GM18507 (cell line): ENCODE data around the gene NR6A1.
A peak's percentile ranks its signal among the peaks of the same experiment; 100 is the strongest.

Experiments used
- DNase-seq: peaks from one replicate; pipeline ENCODE4 v3.0.0; 2011; ENCODE audit warnings: low read depth; ENCODE audit not compliant: insufficient read length; ENCODE audit errors: extremely low spot score
- FAIRE-seq: peaks from 2 replicates; lab custom pipeline; 2011; peaks lifted over from hg19 to GRCh38; lab: Jason Lieb, UNC

The NR6A1 gene

DNA sequence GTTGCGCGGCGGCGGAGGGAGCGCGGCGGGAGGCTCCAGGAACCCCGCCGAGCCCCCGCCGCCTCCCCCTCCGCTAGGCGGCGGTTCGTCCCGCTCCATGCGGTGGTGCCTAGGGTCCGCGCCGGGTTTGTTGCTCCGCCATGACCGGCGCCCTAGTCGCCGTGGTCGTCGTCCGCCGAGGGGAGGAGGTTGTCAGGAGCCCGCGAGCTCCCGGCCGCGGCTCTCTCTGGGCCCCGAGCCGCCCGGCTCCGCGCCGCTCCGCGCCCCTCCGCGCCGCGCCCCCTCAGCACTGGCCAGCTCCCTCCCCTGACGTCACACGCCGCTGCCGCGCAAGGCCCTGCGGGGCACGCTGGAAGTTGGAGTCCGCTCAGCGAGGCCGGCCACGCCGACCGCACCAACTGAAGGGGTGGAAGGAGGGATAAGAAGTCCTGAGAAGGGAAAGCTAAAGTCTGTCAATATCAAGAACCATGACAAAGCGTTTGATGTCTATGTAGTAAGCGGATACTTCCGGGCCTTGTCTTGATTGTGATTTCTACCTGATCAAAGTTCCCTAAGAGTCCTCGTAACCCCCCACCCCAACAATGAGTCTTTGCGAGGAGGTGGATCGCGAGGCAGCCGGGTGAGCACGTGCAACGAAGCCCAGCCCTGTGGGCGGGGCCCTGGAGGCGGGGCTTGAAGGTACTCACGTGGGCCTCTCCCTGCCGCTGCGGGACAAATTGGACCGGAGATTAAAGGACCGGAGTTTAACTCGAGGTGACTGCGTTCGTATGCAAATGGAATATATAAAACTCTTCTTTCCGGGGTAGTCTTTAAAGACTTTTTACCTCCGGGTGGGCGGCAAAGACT, at the start of gene NR6A1:
Gene NR6A1 (minus strand): TSS at position 291 of the 846 bp plus-strand sequence.
- DNase-seq (peak; percentile 96), FAIRE-seq (peak; percentile 93)

DNA sequence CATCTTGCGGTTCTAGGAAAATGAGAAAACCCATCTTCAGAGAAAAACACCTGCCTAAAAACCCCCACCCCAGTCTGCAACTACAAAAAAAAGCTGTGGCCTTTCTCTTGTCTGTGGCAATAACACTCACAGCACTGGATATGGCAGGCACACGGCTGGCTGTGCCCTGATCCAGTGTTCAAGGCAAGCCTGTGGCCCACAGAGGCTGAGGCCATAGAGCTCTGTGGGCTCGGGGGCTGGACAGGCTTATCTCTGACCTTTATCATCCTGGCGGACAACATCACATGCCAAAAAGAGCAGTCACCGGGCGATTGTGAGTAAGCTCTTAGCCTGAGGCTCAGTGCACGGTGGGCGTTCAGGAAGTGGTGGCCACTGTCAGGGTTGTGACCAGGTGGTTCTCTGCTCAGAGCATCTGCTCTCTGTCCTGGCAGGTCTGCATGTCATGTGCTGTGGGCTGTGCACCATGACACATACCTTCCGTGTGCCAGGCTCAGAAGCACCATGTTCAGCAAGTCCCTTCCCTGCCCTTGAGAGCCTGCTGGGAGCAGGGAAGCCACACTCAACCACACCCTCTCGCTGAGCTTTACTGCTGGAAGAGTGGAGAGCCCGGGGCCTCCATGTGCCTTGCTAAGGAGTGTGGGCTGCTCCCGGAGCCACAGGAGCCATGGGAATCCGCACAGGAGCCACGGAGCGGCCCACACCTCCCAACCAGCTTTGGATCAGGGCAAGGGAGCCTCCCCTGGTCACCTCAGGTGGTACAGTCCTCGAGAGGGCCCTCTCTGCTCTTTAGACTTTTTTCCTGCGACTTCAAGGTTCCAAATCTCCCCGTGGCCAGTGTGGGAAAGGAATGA, 47.5 kb upstream of the NR6A1 start:
- FAIRE-seq (no peak), DNase-seq (no peak)

DNA sequence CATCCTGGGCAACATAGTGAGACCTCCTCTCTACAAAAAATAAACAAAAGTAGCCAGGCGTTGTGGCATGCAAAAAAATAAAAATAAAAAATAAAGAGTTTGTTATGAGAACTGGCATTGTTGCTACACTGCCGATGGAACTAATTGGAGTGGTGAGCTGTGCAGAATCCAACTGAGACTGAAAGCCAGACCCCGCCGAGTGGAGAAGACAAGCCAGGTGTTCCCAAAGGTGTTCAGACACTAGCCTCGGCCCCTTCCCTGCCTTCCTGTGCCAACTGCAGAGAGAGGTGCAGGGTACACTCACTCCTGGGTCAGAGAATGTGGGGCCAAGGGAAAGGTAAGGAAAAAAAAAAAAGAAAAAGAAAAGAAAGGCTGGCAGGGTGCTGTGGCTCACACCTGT, 44.5 kb upstream of the NR6A1 start:
- FAIRE-seq (no peak), DNase-seq (no peak)

DNA sequence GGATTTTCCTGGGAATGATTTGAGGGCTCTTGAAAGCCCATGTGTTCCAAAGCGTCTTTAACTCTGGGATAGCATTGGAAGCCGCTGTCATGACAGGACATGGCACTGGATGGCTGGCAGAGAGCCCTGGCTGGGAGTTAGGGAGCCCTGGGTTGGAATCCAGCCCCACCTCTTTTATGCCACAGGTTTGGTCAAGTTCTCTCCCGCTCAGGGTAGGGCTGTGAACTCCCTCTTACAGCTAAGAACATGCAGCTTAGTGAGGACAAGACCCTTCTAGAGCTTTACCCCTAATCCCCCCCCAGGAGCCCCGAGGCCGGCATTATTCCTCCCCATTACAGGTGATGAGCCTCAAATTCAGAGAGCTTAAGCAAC, 43.0 kb upstream of the NR6A1 start:
- DNase-seq (no peak), FAIRE-seq (no peak)

DNA sequence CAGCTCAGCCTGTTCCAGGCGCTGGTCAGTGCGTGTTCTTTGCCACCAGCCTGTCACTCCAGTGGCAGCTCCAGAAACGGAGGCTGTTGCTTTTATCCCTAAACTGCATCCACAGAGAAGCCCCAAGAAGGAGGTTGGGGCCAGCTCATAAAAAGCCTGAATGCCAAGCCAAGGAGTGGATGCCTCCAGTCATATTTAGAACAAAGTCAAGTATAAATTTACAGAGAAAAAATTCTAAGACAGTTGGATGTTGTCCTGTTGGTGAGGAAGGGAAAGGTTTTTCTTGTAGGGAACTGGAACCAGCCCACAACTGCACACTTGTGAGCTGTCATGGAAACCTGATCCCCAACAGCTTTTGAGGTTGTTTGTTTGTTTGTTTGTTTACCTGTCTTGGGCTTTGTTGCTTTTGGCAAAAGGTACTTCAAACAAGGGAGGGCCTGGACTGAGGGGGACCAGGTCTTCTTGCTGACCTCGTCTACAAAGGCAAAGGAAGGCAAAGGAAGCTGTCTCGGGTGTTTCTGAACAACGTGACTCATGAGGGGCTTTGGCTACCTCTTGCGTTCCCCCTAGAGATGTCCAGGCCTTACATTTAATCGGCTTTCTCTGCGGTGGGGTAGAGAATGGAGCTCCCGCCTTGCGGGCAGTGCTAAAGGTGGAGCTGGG, 42.5 kb upstream of the NR6A1 start:
- FAIRE-seq (no peak), DNase-seq (no peak)

DNA sequence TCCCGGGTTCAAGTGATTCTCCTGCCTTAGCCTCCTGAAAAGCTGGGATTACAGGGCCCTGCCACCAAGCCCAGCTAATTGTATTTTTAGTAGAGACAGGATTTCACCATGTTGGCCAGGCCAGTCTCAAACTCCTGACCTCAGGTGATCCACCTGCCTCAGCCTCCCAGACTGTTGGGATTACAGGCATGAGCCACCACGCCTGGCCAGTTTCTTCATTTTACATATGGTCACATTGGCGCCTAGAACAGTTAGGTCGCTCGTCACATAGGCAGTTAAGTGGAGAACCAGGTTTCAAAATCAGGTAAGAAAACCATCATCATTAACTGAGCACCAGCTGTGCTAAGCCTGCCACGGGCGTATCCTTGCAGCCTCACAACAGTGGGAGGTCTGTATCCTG, 41.9 kb upstream of the NR6A1 start:
- DNase-seq (no peak), FAIRE-seq (no peak)

DNA sequence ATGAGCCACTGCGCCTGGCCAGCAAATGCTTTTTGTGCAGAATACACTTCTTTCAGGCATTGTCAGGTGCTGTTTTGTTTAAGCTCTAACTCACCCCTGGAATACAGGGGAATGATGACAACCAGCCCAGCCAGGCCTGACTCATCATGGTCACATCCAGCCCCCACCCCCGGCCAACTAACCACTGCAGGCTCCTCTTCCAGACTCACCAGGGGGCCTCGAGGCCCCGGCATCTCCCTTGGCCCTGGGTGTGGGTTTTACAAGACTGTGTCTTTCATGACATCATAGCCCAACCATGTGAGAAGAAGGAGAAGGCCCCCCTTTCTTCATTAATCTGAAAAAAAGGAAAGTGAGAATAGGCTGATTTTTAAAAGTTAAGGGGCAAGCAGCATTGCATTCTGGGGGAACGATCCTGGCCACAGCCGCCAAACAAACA, 41.3 kb upstream of the NR6A1 start:
- DNase-seq (no peak), FAIRE-seq (no peak)

DNA sequence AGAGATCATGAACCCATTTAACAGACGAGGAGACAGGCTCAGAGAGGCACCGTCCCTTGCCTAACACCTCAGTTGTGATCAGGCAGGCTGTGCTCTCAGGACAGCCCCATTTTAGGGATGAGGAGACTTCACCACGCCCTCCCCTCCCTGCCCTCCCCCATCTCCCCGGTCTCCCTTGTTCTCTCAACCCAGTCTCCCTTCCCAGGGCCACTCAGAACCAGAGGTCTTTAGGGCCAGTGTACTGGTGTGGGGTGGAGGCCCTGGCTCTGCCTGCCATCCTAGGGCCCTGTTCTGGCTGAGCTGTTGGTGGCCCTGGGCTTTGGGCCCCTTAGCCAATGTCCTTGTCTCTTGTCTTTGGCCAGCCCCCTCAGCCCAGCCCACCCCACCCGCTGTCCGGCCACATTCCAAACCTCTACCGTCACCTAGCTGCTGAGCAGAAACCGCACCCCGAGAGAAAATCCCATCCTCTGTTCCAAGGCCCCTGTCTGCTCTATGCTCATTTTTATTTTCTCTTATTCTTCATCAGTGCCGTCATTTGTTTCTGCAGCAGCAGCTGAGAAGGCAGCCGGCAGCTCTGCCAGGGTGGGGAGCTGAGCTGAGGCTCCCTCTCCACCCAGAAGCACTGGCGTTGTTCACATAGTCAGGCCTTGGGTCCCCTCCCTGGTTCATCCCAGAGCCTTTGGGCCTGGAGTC, 39.7 kb upstream of the NR6A1 start:
- no peak for FAIRE-seq
- DNase-seq = no peak

DNA sequence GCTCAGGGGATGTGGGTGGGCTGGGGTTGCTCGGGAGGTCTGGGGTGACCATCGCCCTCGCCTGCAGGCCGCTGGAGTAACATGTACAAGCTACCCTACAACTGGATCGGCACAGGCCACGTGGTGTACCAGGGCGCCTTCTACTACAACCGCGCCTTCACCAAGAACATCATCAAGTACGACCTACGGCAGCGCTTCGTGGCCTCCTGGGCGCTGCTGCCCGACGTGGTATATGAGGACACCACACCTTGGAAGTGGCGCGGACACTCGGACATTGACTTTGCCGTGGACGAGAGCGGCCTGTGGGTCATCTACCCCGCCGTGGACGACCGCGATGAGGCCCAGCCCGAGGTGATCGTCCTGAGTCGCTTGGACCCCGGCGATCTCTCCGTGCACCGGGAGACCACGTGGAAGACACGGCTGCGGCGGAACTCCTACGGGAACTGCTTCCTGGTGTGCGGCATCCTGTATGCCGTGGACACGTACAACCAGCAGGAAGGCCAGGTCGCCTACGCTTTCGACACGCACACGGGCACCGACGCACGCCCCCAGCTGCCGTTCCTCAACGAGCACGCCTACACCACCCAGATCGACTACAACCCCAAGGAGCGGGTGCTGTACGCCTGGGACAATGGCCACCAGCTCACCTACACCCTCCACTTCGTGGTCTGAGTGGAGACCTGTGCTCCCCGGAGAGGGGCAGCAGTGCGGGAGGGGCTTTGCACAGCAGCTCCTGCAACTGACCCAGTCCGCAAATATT, 38.8 kb upstream of the NR6A1 start:
- FAIRE-seq = no peak

DNA sequence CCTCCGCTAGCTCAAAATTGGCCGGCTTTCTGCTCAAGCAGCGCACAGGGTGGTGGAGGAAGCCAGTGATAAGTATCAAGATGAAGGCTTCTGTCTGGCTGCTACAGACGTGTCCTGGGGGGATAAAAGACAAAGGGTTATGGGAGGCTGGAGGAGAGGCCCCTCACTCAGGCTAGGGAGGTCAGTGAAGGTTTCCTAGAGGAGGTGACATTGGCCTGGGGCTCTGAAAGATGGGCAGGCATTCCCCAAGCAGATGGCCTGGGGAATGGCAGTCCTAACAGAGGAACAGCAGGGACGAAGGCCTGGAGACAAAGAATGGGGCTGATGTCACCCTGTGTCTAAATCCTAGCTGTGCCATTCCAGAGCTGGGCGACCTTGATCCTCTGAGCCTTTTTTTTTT, 38.1 kb upstream of the NR6A1 start:
- no peak for FAIRE-seq
- no peak for DNase-seq

More for the DNA sequence above, 38.8 kb upstream of the NR6A1 start:
- no peak for DNase-seq

DNA sequence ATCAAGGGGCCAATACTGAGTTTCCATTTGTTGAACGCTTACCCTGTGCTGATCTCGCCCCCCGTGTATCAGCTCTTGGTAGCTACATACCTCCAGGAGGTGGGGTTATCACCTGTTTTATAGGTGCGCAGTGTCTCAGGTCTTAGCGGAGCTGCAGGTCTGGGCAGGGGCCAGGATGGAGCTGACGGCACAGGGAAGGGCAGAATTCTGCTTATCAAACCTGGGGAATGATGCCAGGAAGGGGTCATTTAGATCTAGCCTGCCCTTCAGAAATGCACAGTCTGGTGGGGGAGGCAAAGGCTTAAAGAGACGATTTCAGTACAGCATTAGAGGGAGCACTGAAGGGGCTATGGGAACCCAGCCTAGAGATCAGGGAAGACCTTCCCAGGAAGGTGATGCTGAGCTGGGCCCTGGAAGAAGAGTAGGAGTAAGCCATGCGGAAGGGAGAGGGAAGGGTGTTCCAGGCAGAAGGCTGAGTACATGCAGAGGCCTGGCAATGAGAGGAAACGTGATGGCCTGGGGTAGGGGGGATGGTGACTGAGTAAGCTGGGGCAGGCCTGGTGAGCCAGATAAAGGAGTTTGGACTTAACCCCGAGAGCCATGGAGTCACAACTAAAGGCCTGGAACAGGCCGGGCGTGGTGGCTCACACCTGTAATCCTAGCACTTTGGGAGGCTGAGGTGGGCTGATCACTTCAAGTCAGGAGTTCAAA, 37.3 kb upstream of the NR6A1 start:
- FAIRE-seq (no peak), DNase-seq (no peak)

DNA sequence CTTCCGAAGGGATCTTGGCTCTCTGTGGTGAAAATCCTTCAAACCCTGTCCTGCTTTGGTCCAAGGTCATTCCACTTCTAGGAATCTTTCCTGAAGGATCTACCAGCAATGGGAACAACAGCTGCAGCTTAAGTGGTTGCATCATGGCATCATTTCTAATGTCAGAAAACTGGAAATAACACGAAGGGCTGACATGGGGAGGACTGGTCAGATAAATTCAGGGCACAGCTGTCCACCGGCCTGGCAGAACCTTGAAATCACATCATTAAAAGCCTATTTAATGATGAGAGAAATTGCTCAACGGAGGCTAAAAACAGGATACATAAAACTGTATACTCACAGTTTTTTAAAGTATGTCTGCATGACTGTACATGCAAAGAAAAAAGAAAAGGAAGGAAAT, 34.1 kb upstream of the NR6A1 start:
- DNase-seq (no peak), FAIRE-seq (no peak)

DNA sequence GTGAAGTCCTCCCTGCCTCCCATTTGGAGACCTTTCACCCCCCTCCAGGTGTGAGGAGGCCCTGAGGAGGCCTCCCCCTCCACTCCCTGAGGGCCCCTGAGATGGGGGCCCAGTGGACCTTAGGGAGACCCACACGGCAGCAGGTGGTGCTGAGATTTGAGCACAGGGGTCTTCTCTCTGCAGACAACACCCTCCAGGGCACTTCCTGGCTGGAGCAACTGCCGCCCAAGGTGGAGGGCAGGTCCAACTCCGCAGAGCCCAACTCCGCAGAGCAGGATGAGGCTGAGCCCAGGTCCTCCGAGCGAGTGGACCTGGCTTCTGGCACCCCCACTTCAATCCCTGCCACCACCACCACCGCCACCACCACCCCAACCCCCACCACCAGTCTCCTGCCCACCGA, 32.8 kb upstream of the NR6A1 start:
- FAIRE-seq (no peak), DNase-seq (no peak)

DNA sequence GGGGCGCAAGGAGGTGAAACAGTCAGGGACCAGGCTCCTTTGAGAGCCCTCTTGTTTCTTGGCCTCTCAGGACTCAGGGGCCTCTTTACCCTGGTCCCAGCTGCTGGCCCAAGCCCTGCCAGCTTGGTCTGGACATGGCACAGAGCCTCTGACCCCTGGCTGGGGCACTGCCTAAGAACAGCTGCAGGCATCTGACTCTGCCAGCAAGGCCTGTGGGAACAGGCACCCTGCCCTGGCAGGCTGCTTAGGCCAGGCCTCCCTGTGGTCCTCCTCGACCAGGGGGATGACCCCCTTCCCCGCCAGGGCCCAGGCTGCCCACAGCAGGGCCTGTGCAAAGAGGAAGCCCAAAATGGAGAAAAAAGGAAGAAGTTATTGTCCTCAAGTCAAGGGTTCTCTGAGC, 31.3 kb upstream of the NR6A1 start:
- DNase-seq (no peak), FAIRE-seq (no peak)

DNA sequence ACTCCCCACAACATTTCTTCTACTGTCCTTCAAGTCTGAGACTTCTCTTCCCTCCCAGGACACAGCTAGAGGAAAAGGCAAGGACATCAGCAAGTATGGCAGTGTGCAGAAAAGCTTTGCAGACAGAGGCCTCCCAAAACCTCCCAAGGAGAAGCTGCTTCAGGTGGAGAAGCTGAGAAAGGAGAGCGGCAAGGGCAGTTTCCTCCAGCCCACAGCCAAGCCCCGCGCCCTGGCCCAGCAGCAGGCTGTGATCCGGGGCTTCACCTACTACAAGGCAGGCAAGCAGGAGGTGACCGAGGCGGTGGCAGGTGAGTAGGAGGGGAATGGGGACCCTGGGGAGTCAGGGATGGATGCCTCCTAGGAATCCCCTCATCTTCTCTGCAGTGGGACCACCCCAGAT, 30.2 kb upstream of the NR6A1 start:
- DNase-seq = no peak
- FAIRE-seq = no peak

DNA sequence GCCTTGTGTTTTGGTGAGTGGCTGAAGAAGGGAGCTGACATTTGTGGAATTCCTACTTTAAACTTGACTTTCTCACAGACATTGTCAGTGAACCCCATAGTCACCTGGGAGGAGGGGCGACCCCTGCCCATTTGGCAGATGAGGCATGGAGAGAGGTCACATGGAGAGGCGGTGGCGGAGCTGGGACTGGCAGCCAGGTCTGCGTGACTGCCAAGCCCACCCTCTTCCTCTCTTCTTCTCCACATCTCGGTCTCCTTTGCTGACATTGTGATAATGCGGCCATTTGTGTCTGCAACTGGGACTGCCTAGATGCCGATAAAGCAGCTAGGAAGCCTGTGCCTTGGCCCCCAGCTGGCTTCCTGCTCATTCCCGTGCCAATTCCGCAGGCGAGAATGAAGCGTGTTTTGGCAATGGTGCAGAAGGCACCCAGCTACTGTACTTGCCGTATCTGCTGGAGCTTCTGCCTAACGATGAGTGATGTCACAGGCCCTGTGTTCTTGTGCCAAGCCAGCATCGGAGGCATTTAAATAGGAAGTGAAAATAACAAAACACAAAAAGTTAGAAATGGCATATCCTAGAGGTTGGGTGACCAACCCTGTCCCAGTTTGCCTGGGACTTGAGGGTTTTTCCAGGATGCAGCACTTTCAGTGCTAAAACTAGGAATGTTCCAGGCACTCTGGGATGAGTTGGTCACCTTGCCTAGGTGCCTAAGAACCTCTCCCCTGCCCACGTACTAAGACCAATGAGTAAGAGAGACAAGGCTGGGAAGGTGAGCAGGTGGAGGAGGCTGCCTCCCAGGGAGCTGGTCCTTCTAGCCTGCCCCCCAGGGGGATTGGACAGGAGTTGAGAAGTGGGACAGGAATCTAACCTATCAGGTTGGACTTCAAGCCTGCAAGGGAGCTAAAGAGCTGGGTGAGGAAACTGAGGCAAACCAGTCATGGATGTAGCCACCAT, 29.5 kb upstream of the NR6A1 start:
- DNase-seq (no peak), FAIRE-seq (peak; percentile 54)

DNA sequence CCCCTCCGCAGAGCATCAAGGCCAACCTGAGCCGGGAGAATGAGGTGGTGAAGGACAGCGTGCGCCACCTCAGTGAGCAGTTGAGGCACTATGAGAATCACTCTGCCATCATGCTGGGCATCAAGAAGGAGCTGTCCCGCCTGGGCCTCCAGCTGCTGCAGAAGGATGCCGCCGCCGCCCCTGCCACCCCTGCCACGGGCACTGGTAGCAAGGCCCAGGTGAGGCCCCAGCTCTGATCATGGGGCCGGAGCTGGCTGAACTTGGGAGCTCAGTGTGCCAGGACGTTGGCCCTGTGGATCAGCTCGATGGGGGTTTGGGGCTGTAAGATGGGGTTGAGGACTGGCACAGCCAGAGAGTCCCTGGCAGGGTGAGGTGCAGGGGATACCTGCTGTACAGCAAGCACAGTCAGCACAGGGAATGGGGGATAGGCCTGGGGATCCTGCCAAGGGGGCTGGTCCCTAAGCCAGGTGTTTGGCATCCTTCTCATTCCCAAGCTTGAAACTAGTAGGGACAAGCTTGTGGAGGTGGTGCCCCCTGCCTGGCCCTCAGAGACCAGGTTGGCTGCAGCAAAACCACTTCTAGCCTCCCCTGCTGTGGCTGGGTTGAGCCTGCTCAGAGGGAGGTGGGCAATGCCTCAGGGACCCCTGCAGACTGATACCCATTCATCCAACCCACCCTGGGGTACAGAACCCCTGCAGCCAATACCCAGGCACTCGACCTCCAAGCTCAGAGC, 28.3 kb upstream of the NR6A1 start:
- DNase-seq (no peak), FAIRE-seq (no peak)
